Neural cell (in vitro differentiated cells): ENCODE data around the gene BICDL1. TPM values are rescaled to one million over a fixed set of nuclear protein-coding genes. Genes with fewer than 3 reads are reported as not detected.

Experiments used
- H2AFZ ChIP-seq: fragments of 200-600, 300-800 bp; sonication (generic), shearing (Covaris generic); 2 replicates; pipeline ENCODE4 v1.6.0; 2014; ENCODE audit warnings: low read depth, mild to moderate bottlenecking, antibody characterized with exemption, low read length, moderate library complexity
- H3F3A ChIP-seq: fragments of 200-600 bp; shearing (Covaris generic); 2 replicates; pipeline ENCODE4 v1.6.1; 2016; ENCODE audit warnings: mild to moderate bottlenecking, moderate library complexity, mixed read lengths, antibody characterized with exemption, low read length; ENCODE audit not compliant: insufficient read depth, poor library complexity, severe bottlenecking
- H3K27ac ChIP-seq: fragments of 200-600, 300-800 bp; sonication (generic), shearing (Covaris generic); 2 replicates; pipeline ENCODE4 v1.5.1; 2014; ENCODE audit warnings: mild to moderate bottlenecking, low read length, moderate library complexity
- H3K27me3 ChIP-seq: fragments of 300-800, 200-600 bp; sonication (generic), shearing (Covaris generic); 2 replicates; pipeline ENCODE4 v1.6.0; 2014; ENCODE audit warnings: mild to moderate bottlenecking, low read depth, low read length, moderate library complexity; ENCODE audit not compliant: insufficient read depth
- H3K36me3 ChIP-seq: fragments of 300-800, 200-600 bp; sonication (generic), shearing (Covaris generic); 2 replicates; pipeline ENCODE4 v1.5.1; 2014; ENCODE audit warnings: mild to moderate bottlenecking, antibody characterized with exemption, low read length, moderate library complexity; ENCODE audit not compliant: insufficient read depth
- H3K4me2 ChIP-seq: fragments of 300-800, 200-600 bp; sonication (generic), shearing (Covaris generic); 2 replicates; pipeline ENCODE4 v1.6.0; 2014; ENCODE audit warnings: mild to moderate bottlenecking, low read length
- H3K4me3 ChIP-seq: fragments of 300-800, 200-600 bp; sonication (generic), shearing (Covaris generic); 2 replicates; pipeline ENCODE4 v1.5.1; 2014; ENCODE audit warnings: mild to moderate bottlenecking, low read length, moderate library complexity
- H3K79me2 ChIP-seq: fragments of 200-600 bp; shearing (Covaris generic); replicated peaks from 2 replicates; pipeline ENCODE4 v1.6.0; 2014; ENCODE audit warnings: mild to moderate bottlenecking, low read length, moderate library complexity; ENCODE audit not compliant: insufficient read depth
- H3K9ac ChIP-seq: fragments of 300-800, 200-600 bp; sonication (generic), shearing (Covaris generic); 2 replicates; pipeline ENCODE4 v1.6.1; 2016; ENCODE audit warnings: mild to moderate bottlenecking, low read length, mixed read lengths
- H3K9me2 ChIP-seq: fragments of 200-600 bp; shearing (Covaris generic); 2 replicates; pipeline ENCODE4 v1.6.1; 2016; ENCODE audit warnings: mild to moderate bottlenecking, low read length, mixed read lengths; ENCODE audit not compliant: insufficient read depth
- H3K9me3 ChIP-seq: fragments of 200-600, 300-800 bp; sonication (generic), shearing (Covaris generic); 2 replicates; pipeline ENCODE4 v1.6.1; 2016; ENCODE audit warnings: mild to moderate bottlenecking, mixed run types, low read length, moderate library complexity, mixed read lengths
- H4K20me1 ChIP-seq: fragments of 200-600 bp; shearing (Covaris generic); 2 replicates; pipeline ENCODE4 v1.6.1; 2016; ENCODE audit warnings: mild to moderate bottlenecking, mixed run types; ENCODE audit not compliant: insufficient read depth
- CTCF ChIP-seq: fragments of 450-650 bp; IDR thresholded peaks from 2 replicates; pipeline ENCODE4 v1.5.1; 2014; ENCODE audit warnings: antibody characterized with exemption, mild to moderate bottlenecking, moderate library complexity; ENCODE audit not compliant: poor library complexity, severe bottlenecking
- EP300 ChIP-seq: fragments of 450-650 bp; conservative IDR thresholded peaks from 2 replicates; pipeline ENCODE4 v1.6.1; 2014; ENCODE audit warnings: antibody characterized with exemption, mild to moderate bottlenecking, moderate library complexity; ENCODE audit not compliant: poor library complexity, severe bottlenecking
- EZH2 ChIP-seq: fragments of 200-600, 300-800 bp; shearing (Covaris generic), sonication (generic); IDR thresholded peaks from 2 replicates; pipeline ENCODE4 v1.6.1; 2014; ENCODE audit warnings: antibody characterized with exemption, low read length, borderline replicate concordance, mild to moderate bottlenecking; ENCODE audit not compliant: insufficient read depth, poor library complexity, severe bottlenecking
- MXI1 ChIP-seq: fragments of 450-650 bp; conservative IDR thresholded peaks from 2 replicates; pipeline ENCODE4 v1.6.1; 2014; ENCODE audit warnings: antibody characterized with exemption, mild to moderate bottlenecking; ENCODE audit not compliant: poor library complexity, severe bottlenecking
- POLR2AphosphoS5 ChIP-seq: IDR thresholded peaks from 2 replicates; pipeline ENCODE4 v1.6.1; 2012
- RAD21 ChIP-seq: fragments of 450-650 bp; conservative IDR thresholded peaks from 2 replicates; pipeline ENCODE4 v1.6.1; 2014; ENCODE audit warnings: antibody characterized with exemption, mild to moderate bottlenecking, moderate library complexity
- REST ChIP-seq: IDR thresholded peaks from 2 replicates; pipeline ENCODE4 v1.6.1; 2012; ENCODE audit warnings: borderline replicate concordance
- SMC3 ChIP-seq: fragments of 450-650 bp; conservative IDR thresholded peaks from 2 replicates; pipeline ENCODE4 v1.6.1; 2014; ENCODE audit warnings: antibody characterized with exemption, mild to moderate bottlenecking, moderate library complexity; ENCODE audit not compliant: poor library complexity
- TAF1 ChIP-seq: IDR thresholded peaks from 2 replicates; pipeline ENCODE4 v1.6.1; 2012; ENCODE audit warnings: low read depth
- polyA plus RNA-seq: library from polyadenylated mRNA; depleted of rRNA; stranded (reverse); fragments of >200 nt; gene quantifications from 2 replicates; pipeline ENCODE4 v1.2.3, GENCODE V29; 2014

Gene BICDL1
- polyA plus RNA-seq, 1 donor from 2014 or later, result 136 TPM

- TF ChIP-seq REST, result no peak
Measured at GRCh38 chr12:120110550-120111501, 121.8 kb downstream of the BICDL1 start (continued).

GRCh38 chr12:120115066-120115465 is 126.0 kb downstream of the BICDL1 start:
- Histone ChIP-seq H3F3A (no peaks in the 10 kb centered on the region), H3K27me3 (no peaks in the 10 kb centered on the region), H3K79me2 (peaks cover 40% of the 10 kb centered on the region), H3K4me2 (peak overlapping the region; percentile 77), H3K36me3 (no peaks in the 10 kb centered on the region), H3K27ac (no peak overlapping the region), H2AFZ (no peak overlapping the region), H3K4me3 (peak overlapping the region; percentile 95), H3K9ac (no peak overlapping the region), H3K9me3 (no peaks in the 10 kb centered on the region), H3K9me2 (no peaks in the 10 kb centered on the region), H4K20me1 (no peaks in the 10 kb centered on the region)
- no peak for TF ChIP-seq TAF1
- TF ChIP-seq RAD21, result no peak
- no peak for TF ChIP-seq POLR2AphosphoS5
- TF ChIP-seq EZH2, result no peak
- no peak for TF ChIP-seq EP300
- no peak for TF ChIP-seq REST
- no peak for TF ChIP-seq MXI1
- TF ChIP-seq CTCF, result no peak
- TF ChIP-seq SMC3, result no peak
